H1 (cell line): ENCODE data around the gene NCKIPSD. TPM values are rescaled to one million over a fixed set of nuclear protein-coding genes. Genes with fewer than 3 reads are reported as not detected.

ENCODE experiments used
- CHD7 ChIP-seq: fragments of 300-600 bp; sonication (generic); IDR thresholded peaks from 2 replicates; pipeline ENCODE4 v1.7.1; 2012; ENCODE audit warnings: low read length, moderate library complexity, mild to moderate bottlenecking, inconsistent platforms; ENCODE audit not compliant: insufficient replicate concordance
- EGR1 ChIP-seq: IDR thresholded peaks from 2 replicates; pipeline ENCODE4 v1.6.1; 2011; ENCODE audit warnings: low read depth, low read length, borderline replicate concordance
- polyA plus RNA-seq, 7 experiments: library from polyadenylated mRNA; depleted of rRNA in 3 of 7; stranded (reverse) in 5 of 7; unstranded in 2 of 7; fragments of >200 nt in 5 of 7; fragments of 200-250 nt in 2 of 7; gene quantifications; 1 replicate in 5 of 7; 2 replicates in 1 of 7; 4 replicates in 1 of 7; pipeline versions ENCODE4 v1.2.1 to v1.2.3, GENCODE V29; 2011 to 2013; ENCODE audit warnings: missing spikeins in 2 of 7, mixed read lengths in 2 of 7
- total RNA-seq: library from RNA; stranded (reverse); fragmentation: NEBNext Ultra II Directional; extraction: Animal tissue kit (Norgen Biotek cat#: 25700); gene quantifications from 2 replicates; pipeline ENCODE4 v1.2.1, GENCODE V29; 2021

The NCKIPSD gene
- total and polyA plus RNA-seq, 2 of the 8 experiments (the other 6 are each of a cell fraction or from before 2014, with no cell fraction given), result 34.7 to 91.8 TPM

DNA sequence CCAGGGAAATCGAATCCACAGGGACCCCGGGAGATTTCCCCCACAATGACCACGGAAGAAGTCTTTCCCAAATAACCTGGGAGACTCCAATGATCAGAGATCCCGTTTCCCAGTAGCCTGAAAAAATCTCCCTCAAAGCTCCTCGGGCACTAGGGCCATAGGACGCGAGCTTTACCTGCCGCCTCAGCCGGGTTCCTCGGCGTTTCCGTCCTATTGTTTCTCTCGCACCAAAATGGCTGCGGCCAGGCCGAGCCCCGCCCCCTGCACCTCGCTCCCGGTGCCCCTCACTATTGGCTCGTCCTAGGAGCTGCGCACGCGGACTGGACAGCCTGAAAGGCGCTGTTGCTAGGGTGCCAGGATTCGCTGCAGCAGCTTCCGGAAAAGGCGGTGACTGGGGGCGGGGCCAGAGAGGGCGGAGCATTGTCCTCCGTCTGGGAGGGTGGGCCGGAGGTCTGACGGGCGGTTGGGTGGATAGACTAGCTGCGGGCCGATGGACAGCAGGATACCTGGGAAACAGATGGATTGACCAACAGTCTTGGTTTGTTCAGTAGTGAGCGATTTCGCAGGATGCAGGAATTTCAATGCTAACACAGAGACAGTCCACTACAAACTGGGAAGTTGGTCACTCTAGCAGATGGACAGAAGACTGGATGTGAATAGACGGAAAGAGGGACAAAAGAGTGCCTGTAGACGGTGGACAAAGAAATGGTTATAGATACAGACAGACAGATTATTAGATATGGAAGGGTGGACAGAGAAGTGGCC, 31.4 kb upstream of the NCKIPSD start, which contains the start of gene IP6K2 (continued):
- no peak for TF ChIP-seq CHD7
- TF ChIP-seq EGR1, result no peak
